A204.1 (cell line): ENCODE results near the gene TENT4A.

ENCODE experiments used
- FAIRE-seq: peaks from 2 replicates; lab custom pipeline; 2012; peaks lifted over from hg19 to GRCh38; lab: Jason Lieb, UNC

TENT4A gene

GRCh38 chr5:6805841-6806240, 92.6 kb downstream of the TENT4A start:
- FAIRE-seq: no peak
